K562 (cell line): ENCODE measurements around the gene NR2F6. TPM values are rescaled to one million over a fixed set of nuclear protein-coding genes. Genes with fewer than 3 reads are reported as not detected.

Experiments used
- ATAC-seq: fragments of 200-7000 bp; cut with Tn5 transposase; 3 replicates; pipeline ENCODE4 v1.9.1; 2020; ENCODE audit warnings: moderate library complexity
- BruUV-seq: library from RNA; stranded (reverse); fragments of 400-500 nt; replicated peaks from 2 replicates; lab custom pipeline; 2021; lab: Mats Ljungman, UMichigan
- CTCF ChIA-PET: fragments of 300-600 bp; formaldehyde crosslinking; extraction: SDS; loops from one replicate; lab custom pipeline; 2021; ENCODE audit warnings: low intra/inter-chr PET ratio; lab: Yijun Ruan, JAX
- POLR2A ChIA-PET: fragments of 300-600, 350-650 bp; sonication (Branson Sonifier 250); formaldehyde crosslinking; extraction: SDS; loops from one replicate; lab custom pipeline; 2021; ENCODE audit warnings: antibody characterized with exemption, inconsistent platforms; lab: Yijun Ruan, JAX
- DNase-seq, 4 experiments: peaks; one replicate each; pipeline versions ENCODE4 v3.0.0 to v3.0.0-alpha.2; 2011 to 2018; ENCODE audit warnings: low spot score in 3 of 4, mixed read lengths in 3 of 4; ENCODE audit errors: extremely low read depth in 1 of 4
- FAIRE-seq: peaks from 2 replicates; lab custom pipeline; 2011; peaks lifted over from hg19 to GRCh38; lab: Jason Lieb, UNC
- H2AFZ ChIP-seq: 2 replicates; pipeline ENCODE4 v1.6.0; 2011; ENCODE audit warnings: low read depth, low read length, control low read depth, inconsistent platforms
- H3K27ac ChIP-seq: fragments of 200-600 bp; 3 replicates; pipeline ENCODE4 v1.8.0; 2011; ENCODE audit warnings: low read depth, mild to moderate bottlenecking, control low read depth, inconsistent platforms, low read length, moderate library complexity, mixed read lengths; ENCODE audit errors: extremely low read depth
- H3K27me3 ChIP-seq, 2 experiments: fragments of 300-600 bp in 1 of 2; 2 replicates in 1 of 2; 3 replicates in 1 of 2; pipeline versions ENCODE4 v1.6.0 to v1.8.0; 2011; ENCODE audit warnings: inconsistent platforms in 2 of 2, low read length in 2 of 2, mild to moderate bottlenecking in 1 of 2, mixed read lengths in 1 of 2, moderate library complexity in 1 of 2; ENCODE audit not compliant: control insufficient read depth in 2 of 2, insufficient read depth in 2 of 2
- H3K36me3 ChIP-seq: fragments of 300-600 bp; 3 replicates; pipeline ENCODE4 v1.8.0; 2011; ENCODE audit warnings: mild to moderate bottlenecking, low read length, inconsistent platforms; ENCODE audit not compliant: control insufficient read depth, insufficient read depth
- H3K4me1 ChIP-seq, 2 experiments: fragments of 200-600 bp in 1 of 2; replicated peaks in 1 of 2; 2 replicates in 1 of 2; 3 replicates in 1 of 2; pipeline versions ENCODE4 v1.5.1 to v1.8.0; 2011; ENCODE audit warnings: inconsistent platforms in 2 of 2, low read length in 2 of 2, mild to moderate bottlenecking in 1 of 2, mixed read lengths in 1 of 2, moderate library complexity in 1 of 2; ENCODE audit not compliant: control insufficient read depth in 2 of 2, insufficient read depth in 2 of 2
- H3K4me2 ChIP-seq: 2 replicates; pipeline ENCODE4 v1.6.1; 2011; ENCODE audit warnings: low read length, control low read depth, inconsistent platforms, mixed read lengths; ENCODE audit not compliant: insufficient read depth
- H3K4me3 ChIP-seq: fragments of 200-600 bp; sonication (generic), shearing (Covaris generic); 2 replicates; pipeline ENCODE4 v1.5.1; 2016; ENCODE audit warnings: control low read depth, inconsistent platforms
- H3K79me2 ChIP-seq: fragments of 200-600 bp; 3 replicates; pipeline ENCODE4 v1.8.0; 2011; ENCODE audit warnings: low read length, inconsistent platforms; ENCODE audit not compliant: control insufficient read depth, insufficient read depth
- H3K9ac ChIP-seq, 2 experiments: 2 replicates each; pipeline versions ENCODE4 v1.6.0 to v1.6.1; 2011; ENCODE audit warnings: low read depth in 2 of 2, low read length in 2 of 2, control low read depth in 1 of 2, inconsistent platforms in 1 of 2, mild to moderate bottlenecking in 1 of 2, mixed read lengths in 1 of 2; ENCODE audit not compliant: insufficient read depth in 1 of 2
- H3K9me1 ChIP-seq: one replicate; pipeline ENCODE4 v1.6.0; 2011; ENCODE audit warnings: inconsistent platforms, mild to moderate bottlenecking, low read length, moderate library complexity; ENCODE audit not compliant: control insufficient read depth, insufficient read depth
- H3K9me3 ChIP-seq: replicated peaks from 2 replicates; pipeline ENCODE4 v1.5.1; 2011; ENCODE audit warnings: low read depth, low read length, inconsistent platforms; ENCODE audit not compliant: control insufficient read depth, insufficient read depth
- H4K20me1 ChIP-seq: replicated peaks from 2 replicates; pipeline ENCODE4 v1.6.1; 2011; ENCODE audit warnings: low read length, inconsistent platforms, mixed read lengths; ENCODE audit not compliant: control insufficient read depth, insufficient read depth
- ADNP ChIP-seq: fragments of 200-800 bp; sonication (Bioruptor generic); IDR thresholded peaks from 2 replicates; pipeline ENCODE4 v1.6.1; 2016; ENCODE audit warnings: missing genetic modification characterization, missing compliant biosample characterization
- CBFA2T3 ChIP-seq: fragments of 450-650 bp; IDR thresholded peaks from 2 replicates; pipeline ENCODE4 v1.6.1; 2017
- ELF4 ChIP-seq: fragments of 450-650 bp; formaldehyde crosslinking; IDR thresholded peaks from 2 replicates; pipeline ENCODE4 v1.4.0; 2022; ENCODE audit warnings: missing genetic modification characterization
- GATA2 ChIP-seq: sonication (generic); formaldehyde crosslinking; IDR thresholded peaks from 2 replicates; pipeline ENCODE4 v1.4.0; 2020; ENCODE audit warnings: mild to moderate bottlenecking, missing genetic modification reagents
- RUNX1 ChIP-seq: sonication (generic); IDR thresholded peaks from 2 replicates; pipeline ENCODE4 v1.6.1; 2016; ENCODE audit warnings: antibody characterized with exemption, low read depth
- SMARCB1 ChIP-seq: IDR thresholded peaks from 2 replicates; pipeline ENCODE4 v1.6.1; 2011; ENCODE audit warnings: improper control_type of control experiment, low read depth; ENCODE audit not compliant: insufficient read length
- ZNF785 ChIP-seq: fragments of 250-450 bp; sonication (Bioruptor Pico); IDR thresholded peaks from 2 replicates; pipeline ENCODE4 v1.4.0; 2020; ENCODE audit warnings: mild to moderate bottlenecking
- WGBS: fragments of 100-300 bp; shearing (Covaris generic); methylation state at CpG from one replicate; pipeline ENCODE4 v1.1.6; 2016; ENCODE audit warnings: low coverage, mixed read lengths; ENCODE audit not compliant: insufficient coverage; ENCODE audit errors: missing lambda C conversion rate; 5-methylcytosine and 5-hydroxymethylcytosine counted together
- in situ Hi-C: fragments of 300-500 bp; cut with MboI; formaldehyde crosslinking; loops from 4 replicates; pipeline ENCODE4 v1.15.0; 2018; ENCODE audit warnings: inconsistent platforms, mixed read lengths
- intact Hi-C: fragments of 100-400 bp; cut with micrococcal nuclease; formaldehyde crosslinking; loops from 2 replicates; pipeline ENCODE4 v1.14.2; 2022
- polyA plus RNA-seq, 8 experiments: library from polyadenylated mRNA; depleted of rRNA in 4 of 8; stranded (reverse) in 5 of 8; unstranded in 3 of 8; fragments of >200 nt; fragmentation: Nextera tagmentation in 2 of 8; fragmentation: Illumina TruSeq in 1 of 8; extraction: Ambion mirVana in 2 of 8; extraction: Trizol in 1 of 8; gene quantifications; 2 replicates each; pipeline versions ENCODE4 v1.2.1 to v1.2.3, GENCODE V29; 2011 to 2014; ENCODE audit warnings: inconsistent platforms in 1 of 8, missing spikeins in 1 of 8
- total RNA-seq, 7 experiments: library from RNA; depleted of rRNA in 6 of 7; stranded (reverse); fragments of >200 nt in 6 of 7; fragmentation: Illumina TruSeq in 2 of 7; extraction: Trizol in 2 of 7; gene quantifications; 2 replicates each; pipeline versions ENCODE4 v1.2.1 to v1.2.3, GENCODE V29; 2011 to 2021; ENCODE audit warnings: low replicate concordance in 1 of 7
- TF ChIP-seq, protein P1 (sequence below): IDR thresholded peaks from 2 replicates; pipeline ENCODE4 v1.6.1; 2011; ENCODE audit not compliant: insufficient read length; ENCODE audit errors: extremely low read depth
- TF ChIP-seq, protein P2 (sequence below): sonication (generic); formaldehyde crosslinking; IDR thresholded peaks from 2 replicates; pipeline ENCODE4 v1.9.0; 2022; ENCODE audit warnings: mild to moderate bottlenecking, missing genetic modification reagents
- TF ChIP-seq, protein P3 (sequence below): fragments of 450-650 bp; IDR thresholded peaks from 2 replicates; pipeline ENCODE4 v1.7.1; 2018; ENCODE audit warnings: mild to moderate bottlenecking, low read depth; ENCODE audit not compliant: partially characterized antibody
- TF ChIP-seq, protein P4 (sequence below), 2 experiments: fragments of 450-650 bp; IDR thresholded peaks; 2 replicates each; pipeline ENCODE4 v1.6.1; 2016

The NR2F6 gene
- total and polyA plus RNA-seq, 9 of the 15 experiments (the other 6 are each of a cell fraction or from before 2014, with no cell fraction given), result 0.76 to 97.5 (median 18.8) TPM

DNA sequence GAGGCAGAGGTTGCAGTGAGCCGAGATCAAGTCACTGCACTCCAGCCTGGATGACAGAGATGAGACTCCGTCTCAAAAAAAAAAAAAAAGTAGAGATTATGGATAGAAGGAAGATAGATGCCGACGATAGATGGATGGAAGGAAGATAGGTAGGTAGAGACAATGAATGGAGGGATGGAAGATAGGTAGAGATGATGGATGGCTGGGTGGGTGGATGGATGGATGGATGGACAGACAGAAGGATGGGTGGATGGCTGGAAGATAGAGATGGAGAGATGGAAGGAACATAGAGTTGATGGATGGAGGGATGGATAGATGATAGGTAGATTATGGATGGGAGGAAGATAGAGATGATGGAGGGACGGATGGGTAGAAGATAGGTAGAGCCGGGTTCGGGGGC is 49.1 kb downstream of the NR2F6 start:
- POLR2A ChIA-PET, result no interaction called here
- BruUV-seq, result no TSS peak
- no peak overlapping the region for H3K4me3 ChIP-seq

DNA sequence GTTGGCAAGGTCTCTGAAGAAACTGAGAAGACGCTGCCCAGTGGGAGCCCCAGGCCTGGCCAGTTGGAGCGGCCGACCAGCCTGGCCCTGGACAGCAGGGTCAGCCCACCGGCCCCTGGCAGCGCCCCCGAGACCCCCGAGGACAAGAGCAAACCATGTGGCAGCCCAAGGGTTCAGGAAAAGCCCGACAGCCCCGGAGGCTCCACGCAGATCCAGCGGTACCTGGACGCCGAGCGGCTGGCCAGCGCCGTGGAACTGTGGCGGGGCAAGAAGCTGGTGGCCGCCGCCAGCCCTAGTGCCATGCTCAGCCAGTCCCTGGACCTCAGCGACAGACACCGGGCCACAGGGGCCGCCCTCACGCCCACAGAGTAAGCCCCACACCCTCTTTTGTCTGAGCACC is 50.6 kb downstream of the NR2F6 start:
- Histone ChIP-seq H3K4me3 (no peak overlapping the region), H4K20me1 (no peaks in the 10 kb centered on the region), H3K27ac (no peak overlapping the region), H3K4me2 (no peak overlapping the region), H3K9me1 (no peaks in the 10 kb centered on the region), H3K27me3 (no peaks in the 10 kb centered on the region), H3K4me1 (no peaks in the 10 kb centered on the region), H3K9me3 (no peaks in the 10 kb centered on the region), H3K79me2 (no peaks in the 10 kb centered on the region), H3K36me3 (peaks cover 55% of the 10 kb centered on the region; the same call in 2 of the 3 replicates), H2AFZ (no peak overlapping the region), H3K9ac (no peak overlapping the region)
- WGBS, result 93% methylated on average over 9 of the region's 23 CpGs
- in situ Hi-C loops (no loop called here), intact Hi-C loops (no loop called here)
- POLR2A ChIA-PET, result no interaction called here
- CTCF ChIA-PET, result no interaction called here
- no TSS peak for BruUV-seq
- no peak for DNase-seq
- no peak for ATAC-seq
- no peak for FAIRE-seq
- TF ChIP-seq, protein P1, sequence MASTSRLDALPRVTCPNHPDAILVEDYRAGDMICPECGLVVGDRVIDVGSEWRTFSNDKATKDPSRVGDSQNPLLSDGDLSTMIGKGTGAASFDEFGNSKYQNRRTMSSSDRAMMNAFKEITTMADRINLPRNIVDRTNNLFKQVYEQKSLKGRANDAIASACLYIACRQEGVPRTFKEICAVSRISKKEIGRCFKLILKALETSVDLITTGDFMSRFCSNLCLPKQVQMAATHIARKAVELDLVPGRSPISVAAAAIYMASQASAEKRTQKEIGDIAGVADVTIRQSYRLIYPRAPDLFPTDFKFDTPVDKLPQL, result no peak
- no peak for TF ChIP-seq SMARCB1
- TF ChIP-seq RUNX1, result no peak
- TF ChIP-seq, protein P2, sequence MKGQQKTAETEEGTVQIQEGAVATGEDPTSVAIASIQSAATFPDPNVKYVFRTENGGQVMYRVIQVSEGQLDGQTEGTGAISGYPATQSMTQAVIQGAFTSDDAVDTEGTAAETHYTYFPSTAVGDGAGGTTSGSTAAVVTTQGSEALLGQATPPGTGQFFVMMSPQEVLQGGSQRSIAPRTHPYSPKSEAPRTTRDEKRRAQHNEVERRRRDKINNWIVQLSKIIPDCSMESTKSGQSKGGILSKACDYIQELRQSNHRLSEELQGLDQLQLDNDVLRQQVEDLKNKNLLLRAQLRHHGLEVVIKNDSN (CRISPR knock-in tag), result no peak
- TF ChIP-seq, protein P3, sequence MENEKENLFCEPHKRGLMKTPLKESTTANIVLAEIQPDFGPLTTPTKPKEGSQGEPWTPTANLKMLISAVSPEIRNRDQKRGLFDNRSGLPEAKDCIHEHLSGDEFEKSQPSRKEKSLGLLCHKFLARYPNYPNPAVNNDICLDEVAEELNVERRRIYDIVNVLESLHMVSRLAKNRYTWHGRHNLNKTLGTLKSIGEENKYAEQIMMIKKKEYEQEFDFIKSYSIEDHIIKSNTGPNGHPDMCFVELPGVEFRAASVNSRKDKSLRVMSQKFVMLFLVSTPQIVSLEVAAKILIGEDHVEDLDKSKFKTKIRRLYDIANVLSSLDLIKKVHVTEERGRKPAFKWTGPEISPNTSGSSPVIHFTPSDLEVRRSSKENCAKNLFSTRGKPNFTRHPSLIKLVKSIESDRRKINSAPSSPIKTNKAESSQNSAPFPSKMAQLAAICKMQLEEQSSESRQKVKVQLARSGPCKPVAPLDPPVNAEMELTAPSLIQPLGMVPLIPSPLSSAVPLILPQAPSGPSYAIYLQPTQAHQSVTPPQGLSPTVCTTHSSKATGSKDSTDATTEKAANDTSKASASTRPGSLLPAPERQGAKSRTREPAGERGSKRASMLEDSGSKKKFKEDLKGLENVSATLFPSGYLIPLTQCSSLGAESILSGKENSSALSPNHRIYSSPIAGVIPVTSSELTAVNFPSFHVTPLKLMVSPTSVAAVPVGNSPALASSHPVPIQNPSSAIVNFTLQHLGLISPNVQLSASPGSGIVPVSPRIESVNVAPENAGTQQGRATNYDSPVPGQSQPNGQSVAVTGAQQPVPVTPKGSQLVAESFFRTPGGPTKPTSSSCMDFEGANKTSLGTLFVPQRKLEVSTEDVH, result no peak
- TF ChIP-seq, protein P4, sequence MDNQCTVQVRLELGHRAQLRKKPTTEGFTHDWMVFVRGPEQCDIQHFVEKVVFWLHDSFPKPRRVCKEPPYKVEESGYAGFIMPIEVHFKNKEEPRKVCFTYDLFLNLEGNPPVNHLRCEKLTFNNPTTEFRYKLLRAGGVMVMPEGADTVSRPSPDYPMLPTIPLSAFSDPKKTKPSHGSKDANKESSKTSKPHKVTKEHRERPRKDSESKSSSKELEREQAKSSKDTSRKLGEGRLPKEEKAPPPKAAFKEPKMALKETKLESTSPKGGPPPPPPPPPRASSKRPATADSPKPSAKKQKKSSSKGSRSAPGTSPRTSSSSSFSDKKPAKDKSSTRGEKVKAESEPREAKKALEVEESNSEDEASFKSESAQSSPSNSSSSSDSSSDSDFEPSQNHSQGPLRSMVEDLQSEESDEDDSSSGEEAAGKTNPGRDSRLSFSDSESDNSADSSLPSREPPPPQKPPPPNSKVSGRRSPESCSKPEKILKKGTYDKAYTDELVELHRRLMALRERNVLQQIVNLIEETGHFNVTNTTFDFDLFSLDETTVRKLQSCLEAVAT (IDR thresholded peaks at IDR 0.05), result no peak
- TF ChIP-seq GATA2 (CRISPR knock-in tag), result no peak
- TF ChIP-seq ZNF785 (CRISPR knock-in tag), result no peak

More for the DNA sequence above, 49.1 kb downstream of the NR2F6 start:
- CTCF ChIA-PET, result no interaction called here
- Histone ChIP-seq H3K4me1 (peaks cover 0 to 3% of the 10 kb centered on the region in 2 experiments; a peak in 1 of 5 replicates), H3K9ac (no peak overlapping the region), H4K20me1 (no peaks in the 10 kb centered on the region), H3K9me3 (no peaks in the 10 kb centered on the region), H3K4me2 (no peak overlapping the region), H2AFZ (no peak overlapping the region), H3K9me1 (no peaks in the 10 kb centered on the region), H3K27ac (no peak overlapping the region), H3K27me3 (no peaks in the 10 kb centered on the region)
- intact Hi-C loops, result no loop called here
- no peak for FAIRE-seq
- no peak for ATAC-seq
- in situ Hi-C loops, result no loop called here
- 87% methylated on average over 6 of the region's 7 CpGs for WGBS
- no peak for DNase-seq
- TF ChIP-seq ELF4 (CRISPR knock-in tag), result 0 out of 2 replicates have a peak, but pooled peaks have one; percentile 12
- TF ChIP-seq CBFA2T3, result no peak
- no peak for TF ChIP-seq ADNP (tag)
- TF ChIP-seq, all 486 proteins: peak for 1
- Histone ChIP-seq H3K79me2 (no peaks in the 10 kb centered on the region), H3K36me3 (peaks cover 60% of the 10 kb centered on the region; the same call in 2 of the 3 replicates)
